Stomach (tissue), 9 donors: ENCODE measurements around the gene ERLIN1. TPM values are rescaled to one million over a fixed set of nuclear protein-coding genes. Genes with fewer than 3 reads are reported as not detected.

Experiments used
- DNase-seq, 2 donors: peaks; one replicate each; pipeline versions ENCODE4 v3.0.0 to v3.0.0-alpha.2; 2013 to 2019
- H3K27ac ChIP-seq, 5 donors: fragments of 200-600 bp in 4 of 5; sonication (generic) in 4 of 5; one replicate each; pipeline ENCODE4 v1.5.1; 2013 to 2019; ENCODE audit warnings: mild to moderate bottlenecking in 1 of 5, moderate library complexity in 1 of 5
- H3K27me3 ChIP-seq, 3 donors: fragments of 200-600 bp; sonication (generic); one replicate each; pipeline ENCODE4 v1.5.1; 2017 to 2019; ENCODE audit warnings: mixed run types in 1 of 3
- H3K36me3 ChIP-seq, 4 donors: fragments of 200-600 bp; sonication (generic); 1 replicate in 3 of 4; 2 replicates in 1 of 4; pipeline ENCODE4 v1.5.1; 2016 to 2019
- H3K4me1 ChIP-seq, 4 donors: fragments of 200-600 bp; sonication (generic); one replicate each; pipeline ENCODE4 v1.5.1; 2016 to 2019
- H3K4me3 ChIP-seq, 4 donors: fragments of 200-600 bp; sonication (generic) in 3 of 4; one replicate each; pipeline ENCODE4 v1.5.1; 2016 to 2019; ENCODE audit warnings: mild to moderate bottlenecking in 1 of 4
- H3K9me3 ChIP-seq, 4 donors: fragments of 200-600 bp; sonication (generic); one replicate each; pipeline ENCODE4 v1.5.1; 2016 to 2019
- CTCF ChIP-seq, 7 experiments: fragments of 450-650 bp in 4 of 7; fragments of 200-600 bp in 3 of 7; sonication (generic) in 3 of 7; IDR thresholded peaks; one replicate each; pipeline ENCODE4 v1.5.1; 2016 to 2019; ENCODE audit warnings: antibody characterized with exemption in 7 of 7, control low read depth in 2 of 7, mild to moderate bottlenecking in 1 of 7
- EP300 ChIP-seq: sonication (generic); formaldehyde crosslinking; IDR thresholded peaks from one replicate; pipeline ENCODE4 v1.6.1; 2017; ENCODE audit warnings: antibody characterized with exemption
- POLR2A ChIP-seq, 4 donors: fragments of 450-650 bp; IDR thresholded peaks; one replicate each; pipeline ENCODE4 v1.6.1; 2016; ENCODE audit warnings: antibody characterized with exemption in 4 of 4, control low read depth in 2 of 4, mild to moderate bottlenecking in 1 of 4, moderate library complexity in 1 of 4
- POLR2AphosphoS5 ChIP-seq, 3 donors: sonication (generic); formaldehyde crosslinking; IDR thresholded peaks; one replicate each; pipeline ENCODE4 v1.6.1; 2016; ENCODE audit warnings: antibody characterized with exemption in 3 of 3
- WGBS, 5 donors: extraction: QIAGEN DNeasy Blood & Tissue Kit in 3 of 5; methylation state at CpG; one replicate each; pipeline versions ENCODE4 v1.1.5 to v1.1.7; 2013 to 2018; 5-methylcytosine and 5-hydroxymethylcytosine counted together
- intact Hi-C: fragments of 100-400 bp; cut with DNase I; formaldehyde crosslinking; loops from one replicate; pipeline ENCODE4 v1.15.1; 2023; ENCODE audit warnings: low total_unique reads
- polyA plus RNA-seq, 3 donors: library from polyadenylated mRNA; stranded (reverse); fragments of 200-250 nt; gene quantifications; one replicate each; pipeline ENCODE4 v1.2.3, GENCODE V29; 2013
- total RNA-seq, 5 donors: library from RNA; depleted of rRNA; stranded (reverse); fragments of >200 nt; gene quantifications; one replicate each; pipeline versions ENCODE4 v1.1.0 to v1.2.3, GENCODE V29; 2014 to 2016
- donor health status: healthy with polysubstance abuse.
- donor health status: Bipolar disorder and iron deficiency.
- donor health status: healthy.

ERLIN1 gene
- total and polyA plus RNA-seq, 8 donors = 4.4 to 61.5 (median 9.4) TPM

DNA sequence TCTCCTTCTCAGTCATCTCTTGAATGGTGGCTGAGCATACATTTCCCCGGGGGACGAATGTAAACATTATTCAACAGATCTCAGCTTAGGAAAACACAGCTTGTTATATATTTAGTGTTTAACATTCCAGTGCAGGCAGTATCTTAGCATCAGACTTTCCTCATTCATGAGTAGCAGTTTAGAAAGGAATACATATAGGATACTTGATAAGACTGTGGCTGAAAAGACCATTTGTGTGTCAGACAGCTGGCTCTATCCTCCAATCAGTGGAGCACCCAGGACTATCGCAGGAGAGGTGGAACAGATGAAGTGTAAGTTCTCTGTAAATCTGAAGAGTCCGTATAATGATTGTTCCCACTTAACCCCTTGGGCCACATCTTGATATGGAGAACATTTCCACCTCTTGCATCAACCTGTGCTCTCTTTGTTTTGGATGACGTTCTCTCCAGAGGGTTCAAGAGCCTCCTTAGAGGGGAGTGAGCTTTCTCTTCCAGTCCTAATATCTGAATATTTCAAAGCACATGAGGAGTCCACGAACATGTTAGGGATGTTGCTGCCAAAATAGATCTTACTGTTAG is 34.0 kb downstream of the ERLIN1 start:
- TF ChIP-seq EP300 = no peak
- TF ChIP-seq CTCF (IDR thresholded peaks at IDR 0.05) = no peak
- DNase-seq = no peak
- intact Hi-C loops = no loop called here
- peaks cover 50 to 78% (median 75%) of the 10 kb centered on the region in 4 donors for H3K36me3 ChIP-seq
- peaks cover 0 to 2% (median under 1%) of the 10 kb centered on the region in 4 donors for H3K4me1 ChIP-seq
- no peaks in the 10 kb centered on the region for H3K27me3 ChIP-seq
- H3K4me3 ChIP-seq = no peak overlapping the region
- 60 to 79% (median 70%) methylated on average over 6 of the region's 6 CpGs for WGBS, 5 donors
- no peaks in the 10 kb centered on the region for H3K9me3 ChIP-seq
- no peak overlapping the region for H3K27ac ChIP-seq

- H3K4me3 ChIP-seq = no peak overlapping the region
- no peak for TF ChIP-seq EP300
- TF ChIP-seq CTCF (IDR thresholded peaks at IDR 0.05) = no peak
- TF ChIP-seq POLR2AphosphoS5 (IDR thresholded peaks at IDR 0.05) = no peak
- no peak for TF ChIP-seq POLR2A (IDR thresholded peaks at IDR 0.05)
- intact Hi-C loops = no loop called here
- H3K9me3 ChIP-seq = no peaks in the 10 kb centered on the region
- WGBS, 5 donors = 80 to 86% (median 82%) methylated on average over 8 of the region's 8 CpGs
- no peak for DNase-seq
- H3K27ac ChIP-seq = no peak overlapping the region
- peaks cover 33 to 46% (median 43%) of the 10 kb centered on the region in 4 donors for H3K36me3 ChIP-seq
- H3K27me3 ChIP-seq = no peaks in the 10 kb centered on the region
- peaks cover 0 to 4% (median 2%) of the 10 kb centered on the region in 4 donors for H3K4me1 ChIP-seq
Observed at GRCh38 chr10:100148353-100149211, 37.2 kb downstream of the ERLIN1 start.

GRCh38 chr10:100146875-100147650 is 38.8 kb downstream of the ERLIN1 start:
- 9 to 33% (median 24%) methylated on average over 2 of the region's 2 CpGs for WGBS, 5 donors
- Histone ChIP-seq H3K27me3 (no peaks in the 10 kb centered on the region), H3K27ac (no peak overlapping the region), H3K4me3 (no peak overlapping the region), H3K4me1 (peaks cover 0 to 4% (median 2%) of the 10 kb centered on the region in 4 donors), H3K36me3 (peaks cover 18 to 31% (median 28%) of the 10 kb centered on the region in 4 donors), H3K9me3 (no peaks in the 10 kb centered on the region)
- TF ChIP-seq CTCF (IDR thresholded peaks at IDR 0.05) = no peak
- no peak for TF ChIP-seq POLR2A (IDR thresholded peaks at IDR 0.05)
- TF ChIP-seq EP300 = no peak
- TF ChIP-seq POLR2AphosphoS5 (IDR thresholded peaks at IDR 0.05) = no peak
- intact Hi-C loops = no loop called here
- no peak for DNase-seq

GRCh38 chr10:100146398-100146797 is 39.4 kb downstream of the ERLIN1 start:
- WGBS, 5 donors = 64 to 85% (median 74%) methylated on average over 4 of the region's 4 CpGs
- no peak for DNase-seq
- intact Hi-C loops = no loop called here

More at GRCh38 chr10:100146398-100146797, 39.4 kb downstream of the ERLIN1 start:
- H3K4me3 ChIP-seq = no peak overlapping the region
- TF ChIP-seq POLR2A (IDR thresholded peaks at IDR 0.05) (no peak), POLR2AphosphoS5 (IDR thresholded peaks at IDR 0.05) (no peak), EP300 (no peak), CTCF (IDR thresholded peaks at IDR 0.05) (no peak)
- no peaks in the 10 kb centered on the region for H3K9me3 ChIP-seq
- no peak overlapping the region for H3K27ac ChIP-seq
- H3K27me3 ChIP-seq = no peaks in the 10 kb centered on the region
- H3K36me3 ChIP-seq = peaks cover 12 to 24% (median 22%) of the 10 kb centered on the region in 4 donors
- H3K4me1 ChIP-seq = peaks cover 0 to 4% (median 2%) of the 10 kb centered on the region in 4 donors
